ENCODE results near the gene KCNAB1.

DNA sequence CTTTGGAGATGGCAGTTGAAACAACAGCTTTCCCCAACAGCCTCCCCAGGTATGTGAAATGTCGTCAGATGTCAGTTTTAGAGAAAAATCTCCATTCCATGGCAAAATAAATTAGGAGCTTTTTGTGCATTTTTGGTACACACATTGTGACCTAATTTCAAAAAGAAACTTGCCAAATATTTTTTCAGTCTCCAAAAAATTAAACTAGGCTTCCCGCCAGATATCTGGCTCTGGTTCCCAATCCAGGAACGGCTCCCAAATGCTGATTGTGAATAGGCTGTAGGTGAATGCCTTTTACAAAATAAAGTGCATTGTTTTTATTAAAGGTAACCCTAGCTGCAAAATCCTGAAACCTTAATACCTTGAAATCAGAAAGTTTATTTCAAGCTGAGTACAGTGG, 10.9 kb downstream of the KCNAB1 start:
- TF ChIP-seq, protein P1, sequence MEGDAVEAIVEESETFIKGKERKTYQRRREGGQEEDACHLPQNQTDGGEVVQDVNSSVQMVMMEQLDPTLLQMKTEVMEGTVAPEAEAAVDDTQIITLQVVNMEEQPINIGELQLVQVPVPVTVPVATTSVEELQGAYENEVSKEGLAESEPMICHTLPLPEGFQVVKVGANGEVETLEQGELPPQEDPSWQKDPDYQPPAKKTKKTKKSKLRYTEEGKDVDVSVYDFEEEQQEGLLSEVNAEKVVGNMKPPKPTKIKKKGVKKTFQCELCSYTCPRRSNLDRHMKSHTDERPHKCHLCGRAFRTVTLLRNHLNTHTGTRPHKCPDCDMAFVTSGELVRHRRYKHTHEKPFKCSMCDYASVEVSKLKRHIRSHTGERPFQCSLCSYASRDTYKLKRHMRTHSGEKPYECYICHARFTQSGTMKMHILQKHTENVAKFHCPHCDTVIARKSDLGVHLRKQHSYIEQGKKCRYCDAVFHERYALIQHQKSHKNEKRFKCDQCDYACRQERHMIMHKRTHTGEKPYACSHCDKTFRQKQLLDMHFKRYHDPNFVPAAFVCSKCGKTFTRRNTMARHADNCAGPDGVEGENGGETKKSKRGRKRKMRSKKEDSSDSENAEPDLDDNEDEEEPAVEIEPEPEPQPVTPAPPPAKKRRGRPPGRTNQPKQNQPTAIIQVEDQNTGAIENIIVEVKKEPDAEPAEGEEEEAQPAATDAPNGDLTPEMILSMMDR (conservative IDR thresholded peaks at IDR 0.05; ENCODE audit: low read depth, low read length), result no peak
- no peak for TF ChIP-seq EZH2 (IDR thresholded peaks at IDR 0.05; ENCODE audit: borderline replicate concordance, low read depth, low read length, poor library complexity, severe bottlenecking)
